Measurements from ENCODE around the gene GOLGA6L6. TPM values are rescaled to one million over a fixed set of nuclear protein-coding genes. Genes with fewer than 3 reads are reported as not detected.
"Not testable (repeated sequence)": the region's sequence is repeated elsewhere in the genome, so short reads cannot be mapped to it uniquely, and the experiment has no call there.

GOLGA6L6 gene, protein sequence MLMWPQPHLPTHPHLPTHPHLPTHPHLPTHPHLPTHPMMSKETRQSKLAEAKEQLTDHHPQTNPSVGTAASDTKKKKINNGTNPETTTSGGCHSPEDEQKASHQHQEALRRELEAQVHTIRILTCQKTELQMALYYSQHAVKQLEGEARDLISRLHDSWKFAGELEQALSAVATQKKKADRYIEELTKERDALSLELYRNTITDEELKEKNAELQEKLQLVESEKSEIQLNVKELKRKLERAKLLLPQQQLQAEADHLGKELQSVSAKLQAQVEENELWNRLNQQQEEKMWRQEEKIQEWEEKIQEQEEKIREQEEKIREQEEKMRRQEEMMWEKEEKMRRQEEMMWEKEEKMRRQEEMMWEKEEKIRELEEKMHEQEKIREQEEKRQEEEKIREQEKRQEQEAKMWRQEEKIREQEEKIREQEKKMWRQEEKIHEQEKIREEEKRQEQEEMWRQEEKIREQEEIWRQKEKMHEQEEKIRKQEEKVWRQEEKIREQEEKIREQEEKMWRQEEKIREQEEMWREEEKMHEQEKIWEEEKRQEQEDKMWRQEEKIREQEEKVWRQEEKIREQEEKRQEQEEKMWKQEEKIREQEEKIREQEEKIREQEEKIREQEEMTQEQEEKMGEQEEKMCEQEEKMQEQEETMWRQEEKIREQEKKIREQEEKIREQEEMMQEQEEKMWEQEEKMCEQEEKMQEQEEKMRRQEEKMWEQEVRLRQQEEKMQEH
- total RNA-seq: not detected in 2 replicates
- long read RNA-seq: 0 reads

DNA sequence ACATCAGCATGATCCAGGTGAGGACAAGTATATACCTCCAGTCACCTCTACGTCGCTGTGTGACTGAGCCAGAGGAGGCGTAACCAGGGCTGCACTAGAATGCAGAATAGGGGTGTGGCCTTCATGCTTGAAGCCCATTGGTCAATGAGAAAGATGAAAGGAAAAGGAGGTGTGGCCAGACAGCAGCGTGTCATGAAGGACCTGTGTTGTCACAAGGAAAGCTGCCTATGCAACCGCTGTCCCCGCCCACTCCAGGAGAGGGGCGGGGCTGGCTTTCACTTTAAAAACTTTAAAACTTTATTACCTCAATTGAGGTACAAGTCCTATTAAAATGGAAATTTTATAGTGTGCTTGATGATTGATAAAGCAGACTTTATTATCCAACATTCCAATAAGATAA, at the start of gene GOLGA6L6:
Gene GOLGA6L6, minus strand, starts transcription at position 101 of the 400 bp plus-strand sequence. Its CDS starts 91 bp downstream, at position 10.
- not testable (repeated sequence) for H3K4me1 Mint-ChIP-seq (ENCODE audit: low read depth); H3K4me3 Mint-ChIP-seq (ENCODE audit: low read depth); H3K36me3 Mint-ChIP-seq (ENCODE audit: insufficient read depth); H3K27ac Mint-ChIP-seq; H3K9me3 Mint-ChIP-seq (ENCODE audit: low read depth); H3K27me3 Mint-ChIP-seq; DNase-seq (ENCODE audit: low spot score, unreplicated experiment)

DNA sequence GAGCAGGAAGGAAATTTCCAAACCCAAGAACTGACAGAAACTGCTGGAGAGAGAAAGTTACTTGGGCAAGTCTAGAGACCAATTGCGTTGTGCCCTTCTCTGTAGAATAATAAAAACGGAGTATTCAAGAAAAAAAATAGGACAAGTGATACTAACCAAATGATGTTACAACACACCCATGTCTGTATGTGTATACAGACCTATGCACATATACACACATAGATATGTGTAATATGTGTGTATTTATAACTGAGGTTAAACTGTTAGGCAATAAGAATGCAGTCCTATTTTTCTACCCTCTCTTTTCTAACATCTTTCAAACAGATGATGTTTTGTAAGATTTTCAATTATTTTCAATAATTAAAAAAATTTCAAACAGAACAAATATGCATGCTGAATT, 48.5 kb upstream of the GOLGA6L6 start:
- H3K9me3 Mint-ChIP-seq (ENCODE audit: low read depth); H3K4me3 Mint-ChIP-seq (ENCODE audit: low read depth); H3K4me1 Mint-ChIP-seq (ENCODE audit: low read depth); H3K36me3 Mint-ChIP-seq (ENCODE audit: insufficient read depth); H3K27me3 Mint-ChIP-seq; H3K27ac Mint-ChIP-seq; DNase-seq (ENCODE audit: low spot score, unreplicated experiment): not testable (repeated sequence)

DNA sequence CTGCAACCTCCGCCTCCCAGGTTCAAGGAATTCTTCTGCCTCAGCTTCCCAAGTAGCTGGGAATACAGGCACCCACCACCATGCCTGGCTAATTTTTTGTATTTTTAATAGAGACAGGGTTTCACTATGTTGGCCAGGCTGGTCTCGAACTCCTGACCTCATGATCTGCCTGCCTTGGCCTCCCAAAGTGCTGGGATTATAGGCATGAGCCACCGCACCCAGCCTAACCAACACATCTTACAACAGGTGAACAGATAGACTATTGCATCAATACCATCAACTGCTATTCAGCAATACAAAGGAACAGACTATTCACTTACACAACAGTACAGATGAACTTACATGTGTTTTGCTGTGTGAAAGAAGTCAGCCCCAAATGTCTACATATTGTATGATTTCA, 45.2 kb upstream of the GOLGA6L6 start:
- not testable (repeated sequence) for H3K4me1 Mint-ChIP-seq (ENCODE audit: low read depth); DNase-seq (ENCODE audit: low spot score, unreplicated experiment); H3K9me3 Mint-ChIP-seq (ENCODE audit: low read depth); H3K27me3 Mint-ChIP-seq; H3K4me3 Mint-ChIP-seq (ENCODE audit: low read depth); H3K27ac Mint-ChIP-seq; H3K36me3 Mint-ChIP-seq (ENCODE audit: insufficient read depth)

DNA sequence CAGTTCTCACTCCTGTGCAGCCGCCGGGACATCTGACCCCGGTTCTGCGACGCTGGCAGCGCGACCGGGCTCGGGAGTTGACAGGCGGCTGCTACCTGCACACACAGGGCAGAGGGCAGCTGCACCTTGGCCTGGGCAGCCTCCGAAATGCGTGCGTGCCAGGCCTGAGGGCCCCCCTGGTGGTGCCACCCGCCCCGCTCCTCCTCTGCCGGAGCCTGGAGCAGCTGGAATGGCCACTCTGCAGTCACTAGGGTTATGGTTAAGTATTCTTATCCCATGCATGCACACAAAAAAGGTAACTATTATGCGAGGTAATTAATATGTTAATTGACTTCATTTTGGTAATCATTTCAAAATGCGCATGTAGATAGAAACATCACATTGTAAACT, 41.1 kb upstream of the GOLGA6L6 start:
- H3K4me3 Mint-ChIP-seq (ENCODE audit: low read depth); H3K27ac Mint-ChIP-seq; H3K4me1 Mint-ChIP-seq (ENCODE audit: low read depth); H3K36me3 Mint-ChIP-seq (ENCODE audit: insufficient read depth); DNase-seq (ENCODE audit: low spot score, unreplicated experiment); H3K9me3 Mint-ChIP-seq (ENCODE audit: low read depth); H3K27me3 Mint-ChIP-seq: not testable (repeated sequence)

DNA sequence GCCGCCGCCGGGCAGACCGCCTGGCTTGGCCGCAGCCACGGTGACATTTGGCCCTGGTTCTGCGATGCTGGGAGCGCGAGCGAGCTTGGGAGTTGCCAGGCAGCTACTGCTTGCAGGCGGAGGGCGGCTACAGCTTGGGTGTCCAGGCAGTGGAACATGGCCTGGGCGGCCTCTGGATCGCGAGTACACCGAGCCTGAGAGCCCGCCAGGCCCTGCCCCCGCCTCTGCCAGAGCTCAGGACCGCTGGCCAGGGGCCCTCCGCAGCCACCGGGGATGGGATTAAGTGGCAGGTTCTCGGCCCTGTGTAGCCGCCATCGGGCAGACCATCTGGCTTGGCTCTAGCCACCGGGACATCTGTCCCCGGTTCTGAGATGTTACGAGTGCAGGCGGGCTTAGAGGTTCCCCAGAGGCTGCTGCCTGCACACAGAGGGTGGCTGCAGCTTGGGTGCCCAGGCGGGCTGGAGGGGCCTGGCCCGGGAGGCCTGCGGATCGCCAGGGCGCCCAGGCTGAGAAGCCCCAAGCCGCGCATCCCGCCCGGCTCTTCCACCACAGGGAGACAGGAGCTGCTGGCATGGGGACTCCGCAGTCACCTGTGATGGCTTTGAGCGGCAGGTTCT, 40.6 kb upstream of the GOLGA6L6 start:
- H3K27me3 Mint-ChIP-seq; H3K9me3 Mint-ChIP-seq (ENCODE audit: low read depth); DNase-seq (ENCODE audit: low spot score, unreplicated experiment); H3K36me3 Mint-ChIP-seq (ENCODE audit: insufficient read depth); H3K4me1 Mint-ChIP-seq (ENCODE audit: low read depth); H3K27ac Mint-ChIP-seq; H3K4me3 Mint-ChIP-seq (ENCODE audit: low read depth): not testable (repeated sequence)

DNA sequence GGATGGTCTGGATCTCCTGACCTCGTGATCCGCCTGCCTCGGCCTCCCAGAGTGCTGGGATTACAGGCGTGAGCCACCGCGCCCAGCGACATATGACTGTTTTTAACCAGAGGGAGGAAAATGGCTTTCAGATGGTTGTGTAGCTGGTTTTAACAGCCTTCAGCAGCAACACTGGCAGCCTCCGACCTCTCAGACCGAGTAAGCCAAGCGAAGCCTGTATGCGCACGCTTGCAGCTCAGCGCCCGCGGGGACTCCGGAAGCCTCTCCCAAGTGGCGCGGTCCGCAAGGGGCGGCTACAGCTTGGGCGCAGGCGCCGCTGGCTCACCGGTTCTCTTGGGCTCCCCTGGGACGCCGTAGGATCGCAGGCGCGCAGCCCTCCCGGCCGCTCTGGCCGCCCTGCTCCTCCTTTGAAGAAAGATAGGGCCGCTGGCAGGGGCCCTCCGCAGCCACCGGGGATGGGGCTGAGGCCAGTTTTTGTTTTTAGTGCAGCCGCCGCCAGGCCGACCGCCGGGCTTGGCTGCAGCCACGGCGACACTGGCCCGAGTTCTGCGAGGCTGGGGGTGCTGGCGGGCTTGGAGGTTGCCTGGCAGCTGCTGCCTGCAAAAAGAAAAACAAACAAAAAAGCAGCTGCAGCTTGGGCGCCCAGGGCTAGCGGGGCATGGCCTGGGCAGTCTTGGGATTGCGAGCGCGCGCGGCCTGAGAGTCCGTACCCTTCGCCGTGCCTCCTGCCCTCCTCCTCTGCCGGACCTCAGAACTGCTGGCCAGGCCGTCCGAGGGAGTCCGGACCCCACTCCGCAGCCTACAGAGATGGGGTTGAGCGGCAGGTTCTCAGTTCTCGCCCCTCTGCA, 39.9 kb upstream of the GOLGA6L6 start:
- not testable (repeated sequence) for H3K4me1 Mint-ChIP-seq (ENCODE audit: low read depth); H3K36me3 Mint-ChIP-seq (ENCODE audit: insufficient read depth); H3K27ac Mint-ChIP-seq; H3K27me3 Mint-ChIP-seq; DNase-seq (ENCODE audit: low spot score, unreplicated experiment); H3K4me3 Mint-ChIP-seq (ENCODE audit: low read depth); H3K9me3 Mint-ChIP-seq (ENCODE audit: low read depth)

DNA sequence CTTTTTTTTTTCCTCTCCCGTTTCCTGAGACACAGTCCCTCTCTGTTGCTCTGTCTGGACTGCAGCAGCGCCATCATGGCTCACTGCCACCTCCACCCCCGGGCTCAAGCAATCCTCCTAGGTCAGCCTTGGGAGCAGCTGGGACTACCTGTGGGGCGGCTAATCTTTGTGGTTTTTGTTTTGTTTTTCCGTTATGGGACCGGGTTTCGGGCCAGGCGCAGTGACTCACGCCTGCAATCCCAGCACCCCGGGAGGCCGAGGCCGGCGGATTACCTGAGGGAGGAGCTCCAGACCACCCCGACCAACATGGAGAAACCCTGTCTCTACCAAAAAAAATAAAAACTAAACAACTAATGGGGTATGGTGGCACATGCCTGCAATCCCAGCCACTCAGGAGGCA, 38.1 kb upstream of the GOLGA6L6 start:
- H3K9me3 Mint-ChIP-seq (ENCODE audit: low read depth); H3K4me3 Mint-ChIP-seq (ENCODE audit: low read depth); H3K27ac Mint-ChIP-seq; DNase-seq (ENCODE audit: low spot score, unreplicated experiment); H3K4me1 Mint-ChIP-seq (ENCODE audit: low read depth); H3K27me3 Mint-ChIP-seq; H3K36me3 Mint-ChIP-seq (ENCODE audit: insufficient read depth): not testable (repeated sequence)

DNA sequence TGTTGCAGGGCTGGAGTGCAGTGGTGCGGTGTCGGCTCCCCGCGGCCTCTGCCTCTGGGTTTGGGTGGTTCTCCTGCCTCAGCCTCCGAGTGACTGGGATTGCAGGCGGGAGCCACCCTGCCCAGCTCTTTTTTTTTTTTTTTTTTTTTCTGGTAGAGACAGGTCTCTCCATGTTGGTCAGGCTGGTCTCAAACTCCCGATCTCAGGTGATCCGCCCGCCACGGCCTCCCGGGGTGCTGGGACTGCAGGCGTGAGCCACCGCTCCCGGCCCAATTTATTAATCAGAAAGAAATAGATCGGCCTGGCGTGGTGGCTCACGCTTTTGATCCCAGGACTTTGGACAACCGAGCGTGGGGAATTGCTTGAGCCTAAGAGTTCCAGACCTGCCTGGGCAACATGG, 9.7 kb upstream of the GOLGA6L6 start:
- H3K9me3 Mint-ChIP-seq (ENCODE audit: low read depth); H3K27ac Mint-ChIP-seq; H3K4me1 Mint-ChIP-seq (ENCODE audit: low read depth); H3K4me3 Mint-ChIP-seq (ENCODE audit: low read depth); H3K27me3 Mint-ChIP-seq; H3K36me3 Mint-ChIP-seq (ENCODE audit: insufficient read depth): not testable (repeated sequence)
- peak; percentile 8 for DNase-seq (ENCODE audit: low spot score, unreplicated experiment)

DNA sequence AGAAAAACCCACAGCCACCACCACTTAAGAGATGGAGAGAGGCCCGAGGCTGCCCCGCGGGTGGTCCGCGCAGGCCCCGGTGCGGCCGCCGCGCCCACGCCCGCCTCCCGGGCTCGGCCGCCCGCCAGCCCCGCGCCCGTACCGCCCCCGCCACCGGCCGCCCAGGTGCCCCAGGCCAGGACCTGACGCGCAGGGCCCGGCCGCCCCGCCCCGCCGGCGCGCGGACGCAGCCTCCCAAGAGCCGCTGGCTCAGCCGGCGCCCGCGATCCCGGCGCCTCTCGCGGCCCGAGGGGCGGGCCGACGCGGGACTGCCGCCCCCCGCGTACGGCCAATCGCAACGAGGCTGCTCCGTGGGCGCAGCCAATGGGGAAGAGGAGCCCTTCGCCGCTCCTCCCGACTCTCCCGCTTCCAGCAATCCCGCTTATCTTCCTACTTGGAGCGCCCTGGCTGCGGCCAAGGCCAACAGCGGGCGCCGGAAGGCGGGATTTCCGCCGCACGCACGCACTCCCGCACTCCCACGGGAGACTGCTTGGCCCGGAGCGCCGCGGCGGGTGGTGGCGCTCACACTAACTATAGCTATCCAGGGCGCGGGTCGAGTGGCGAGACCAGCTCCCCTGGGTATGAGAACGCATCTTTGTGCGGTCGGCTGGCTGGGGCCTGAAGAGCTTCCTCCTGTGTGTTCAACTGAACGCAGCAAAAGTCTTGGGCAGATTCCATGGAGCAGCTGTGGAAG, 35.5 kb downstream of the GOLGA6L6 start:
- H3K36me3 Mint-ChIP-seq (ENCODE audit: insufficient read depth); H3K9me3 Mint-ChIP-seq (ENCODE audit: low read depth); H3K27me3 Mint-ChIP-seq; H3K27ac Mint-ChIP-seq; H3K4me3 Mint-ChIP-seq (ENCODE audit: low read depth); H3K4me1 Mint-ChIP-seq (ENCODE audit: low read depth); DNase-seq (ENCODE audit: low spot score, unreplicated experiment): not testable (repeated sequence)

DNA sequence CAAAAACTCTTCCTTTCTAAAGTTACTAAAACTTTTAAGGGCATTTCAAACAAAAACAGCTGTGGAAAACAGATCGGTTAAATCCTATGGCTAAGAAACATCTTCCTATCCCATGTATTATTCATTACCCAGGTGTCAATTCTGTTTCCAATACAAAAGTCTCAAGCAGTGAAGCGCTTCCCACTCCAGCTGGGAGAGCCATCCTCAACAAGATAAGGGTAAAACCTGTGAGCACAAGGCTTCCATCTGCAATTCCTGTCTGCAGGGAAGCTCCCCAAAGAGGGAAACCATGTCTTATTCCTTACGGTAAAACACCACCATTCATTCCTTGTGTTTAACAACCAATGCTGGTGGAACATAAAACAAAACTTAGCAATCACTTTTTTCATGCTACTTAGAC, 38.8 kb downstream of the GOLGA6L6 start:
- not testable (repeated sequence) for H3K36me3 Mint-ChIP-seq (ENCODE audit: insufficient read depth); H3K9me3 Mint-ChIP-seq (ENCODE audit: low read depth); H3K27ac Mint-ChIP-seq; H3K4me3 Mint-ChIP-seq (ENCODE audit: low read depth); H3K27me3 Mint-ChIP-seq; DNase-seq (ENCODE audit: low spot score, unreplicated experiment); H3K4me1 Mint-ChIP-seq (ENCODE audit: low read depth)

DNA sequence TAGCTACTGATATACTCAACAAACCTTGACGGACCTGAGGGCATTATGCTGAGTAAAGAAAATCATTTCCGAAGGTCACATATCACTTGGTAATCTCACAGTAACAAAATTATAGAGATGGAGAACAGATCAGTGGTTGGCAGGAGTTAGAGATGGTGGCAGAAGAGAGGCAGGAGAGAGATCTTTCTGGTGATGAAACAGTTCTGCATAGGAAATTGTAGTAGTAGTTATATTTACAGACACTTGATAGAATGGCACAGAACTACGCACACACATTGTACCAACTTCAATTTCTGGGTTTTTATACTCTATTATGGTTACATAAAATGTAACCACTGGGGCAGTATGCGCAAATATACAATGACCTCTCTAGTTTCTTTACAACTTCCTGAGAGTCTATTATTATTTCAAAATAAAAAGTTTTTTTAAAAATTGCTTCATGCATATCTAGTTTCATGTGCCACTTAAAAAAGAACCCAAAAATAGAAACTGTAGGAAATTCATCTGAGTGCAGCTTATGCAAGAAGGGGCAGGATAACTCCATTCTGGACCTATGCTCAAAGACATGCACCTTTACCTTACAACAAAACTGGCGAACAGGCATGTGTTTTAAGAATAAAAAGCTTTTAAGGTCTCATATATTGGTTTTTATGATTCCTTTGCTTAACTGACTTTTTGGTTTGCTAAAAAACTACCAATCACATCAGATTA, 39.9 kb downstream of the GOLGA6L6 start:
- not testable (repeated sequence) for H3K27me3 Mint-ChIP-seq; H3K27ac Mint-ChIP-seq; DNase-seq (ENCODE audit: low spot score, unreplicated experiment); H3K36me3 Mint-ChIP-seq (ENCODE audit: insufficient read depth); H3K4me3 Mint-ChIP-seq (ENCODE audit: low read depth); H3K4me1 Mint-ChIP-seq (ENCODE audit: low read depth); H3K9me3 Mint-ChIP-seq (ENCODE audit: low read depth)

DNA sequence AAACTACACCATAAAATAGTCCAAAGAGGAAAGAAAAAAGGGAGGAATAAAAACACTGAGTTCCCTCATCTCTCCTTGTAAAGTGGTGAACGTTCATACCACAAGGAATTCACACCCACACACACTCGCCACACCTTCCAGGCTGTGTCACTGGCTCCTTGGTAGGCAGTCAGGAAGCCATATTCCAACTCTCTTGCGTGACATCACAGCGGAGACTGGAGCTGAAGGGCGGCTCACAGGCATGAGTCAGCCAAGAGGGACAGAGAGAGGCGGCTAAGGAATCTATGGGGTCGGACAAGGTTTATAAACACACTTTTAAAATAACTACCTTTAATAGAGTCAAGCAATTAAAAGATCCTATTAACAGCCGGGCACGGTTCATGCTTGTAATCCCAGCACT, 43.8 kb downstream of the GOLGA6L6 start:
- not testable (repeated sequence) for DNase-seq (ENCODE audit: low spot score, unreplicated experiment); H3K9me3 Mint-ChIP-seq (ENCODE audit: low read depth); H3K4me1 Mint-ChIP-seq (ENCODE audit: low read depth); H3K36me3 Mint-ChIP-seq (ENCODE audit: insufficient read depth); H3K27me3 Mint-ChIP-seq; H3K4me3 Mint-ChIP-seq (ENCODE audit: low read depth); H3K27ac Mint-ChIP-seq
